Measurements from ENCODE around the gene CCDC7. TPM values are rescaled to one million over a fixed set of nuclear protein-coding genes. Genes with fewer than 3 reads are reported as not detected.

Gene CCDC7
- total and polyA plus RNA-seq, 2 experiments from 2014 or later = 0.83 to 1.6 TPM

- TF ChIP-seq POLR2AphosphoS5 (IDR thresholded peaks at IDR 0.05; ENCODE audit: low read depth) = no peak
- TF ChIP-seq ZNF114 (CRISPR knock-in tag; IDR thresholded peaks at IDR 0.05) = no peak
- no peak for TF ChIP-seq CTCF (conservative IDR thresholded peaks at IDR 0.05; ENCODE audit: low read depth in 2 of 2)
Observed at GRCh38 chr10:32622409-32622808, 176.5 kb downstream of the CCDC7 start (continued).

- ATAC-seq = no peak
- no peak for TF ChIP-seq POLR2AphosphoS5 (IDR thresholded peaks at IDR 0.05; ENCODE audit: low read depth)
- no peak for TF ChIP-seq EZH2phosphoT487 (IDR thresholded peaks at IDR 0.05; ENCODE audit: unreplicated experiment)
- TF ChIP-seq, protein P1, sequence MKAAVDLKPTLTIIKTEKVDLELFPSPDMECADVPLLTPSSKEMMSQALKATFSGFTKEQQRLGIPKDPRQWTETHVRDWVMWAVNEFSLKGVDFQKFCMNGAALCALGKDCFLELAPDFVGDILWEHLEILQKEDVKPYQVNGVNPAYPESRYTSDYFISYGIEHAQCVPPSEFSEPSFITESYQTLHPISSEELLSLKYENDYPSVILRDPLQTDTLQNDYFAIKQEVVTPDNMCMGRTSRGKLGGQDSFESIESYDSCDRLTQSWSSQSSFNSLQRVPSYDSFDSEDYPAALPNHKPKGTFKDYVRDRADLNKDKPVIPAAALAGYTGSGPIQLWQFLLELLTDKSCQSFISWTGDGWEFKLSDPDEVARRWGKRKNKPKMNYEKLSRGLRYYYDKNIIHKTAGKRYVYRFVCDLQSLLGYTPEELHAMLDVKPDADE (IDR thresholded peaks at IDR 0.05) = no peak
- no peak for TF ChIP-seq ZNF114 (CRISPR knock-in tag; IDR thresholded peaks at IDR 0.05)
- no peak for TF ChIP-seq CTCF (conservative IDR thresholded peaks at IDR 0.05; ENCODE audit: low read depth in 2 of 2)
- no peak for TF ChIP-seq NANOG (IDR thresholded peaks at IDR 0.05; ENCODE audit: borderline replicate concordance)
- TF ChIP-seq ZNF331 (CRISPR knock-in tag; IDR thresholded peaks at IDR 0.05; ENCODE audit: low read depth) = no peak
- no peak for TF ChIP-seq EZH2 (IDR thresholded peaks at IDR 0.05; ENCODE audit: low read depth, unreplicated experiment)
- TF ChIP-seq STAT1 (IDR thresholded peaks at IDR 0.05; ENCODE audit: unreplicated experiment) = no peak
- TF ChIP-seq ZNF462 (CRISPR knock-in tag; IDR thresholded peaks at IDR 0.05) = no peak
- TF ChIP-seq CREB1 (CRISPR knock-in tag; IDR thresholded peaks at IDR 0.05; ENCODE audit: low read depth) = no peak
- TF ChIP-seq JUNB (IDR thresholded peaks at IDR 0.05; ENCODE audit: unreplicated experiment) = no peak
Observed at GRCh38 chr10:32627183-32627582, 181.2 kb downstream of the CCDC7 start.

More at GRCh38 chr10:32627183-32627582, 181.2 kb downstream of the CCDC7 start:
- no peak overlapping the region for H3K27ac ChIP-seq (ENCODE audit: low read depth)
- H3K4me2 ChIP-seq = no peak overlapping the region
- H4K20me1 ChIP-seq (replicated peaks; ENCODE audit: insufficient read depth) = no peaks in the 10 kb centered on the region
- no peak overlapping the region for H3K27ac Mint-ChIP-seq
- H3K36me3 Mint-ChIP-seq (ENCODE audit: low read depth) = no peaks in the 10 kb centered on the region
- no peaks in the 10 kb centered on the region for H3K4me1 ChIP-seq (ENCODE audit: insufficient read depth)
- H3K4me1 Mint-ChIP-seq = no peaks in the 10 kb centered on the region
- no peaks in the 10 kb centered on the region for H3F3A ChIP-seq (replicated peaks; ENCODE audit: low read depth)
- no peaks in the 10 kb centered on the region for H3K27me3 Mint-ChIP-seq (ENCODE audit: insufficient read depth, low read depth, poor library complexity)
- DNase-seq (ENCODE audit: low spot score) = no peak
- H2AFZ ChIP-seq = no peak overlapping the region
- no peaks in the 10 kb centered on the region for H3K27me3 ChIP-seq (ENCODE audit: insufficient read depth)
- no peak overlapping the region for H3K4me3 Mint-ChIP-seq
- H3K36me3 ChIP-seq (ENCODE audit: insufficient read depth) = no peaks in the 10 kb centered on the region
- peaks cover 7% of the 10 kb centered on the region; the same call in 1 of the 3 replicates for H3K9me3 Mint-ChIP-seq
- no peaks in the 10 kb centered on the region for H3K79me2 ChIP-seq (replicated peaks; ENCODE audit: insufficient read depth)
- H3K4me3 ChIP-seq = no peak overlapping the region
- no peaks in the 10 kb centered on the region for H3K9me2 ChIP-seq (ENCODE audit: insufficient read depth)

Data from GM23338 (cell line).